RPMI8226 (cell line): ENCODE data around the gene ZCCHC8.
"Not testable (repeated sequence)": the region's sequence is repeated elsewhere in the genome, so short reads cannot be mapped to it uniquely, and the experiment has no call there.

ENCODE experiments used
- DNase-seq: peaks from one replicate; pipeline ENCODE4 v3.0.0-alpha.2; 2015

Gene ZCCHC8

GRCh38 chr12:122506393-122506938, 5.7 kb upstream of the ZCCHC8 start:
- DNase-seq: no peak

GRCh38 chr12:122505419-122506051, 4.8 kb upstream of the ZCCHC8 start:
- DNase-seq: no peak

GRCh38 chr12:122503783-122504590, 3.3 kb upstream of the ZCCHC8 start:
- DNase-seq: no peak

- no peak for DNase-seq
Measured at GRCh38 chr12:122503147-122503751, 2.5 kb upstream of the ZCCHC8 start.

GRCh38 chr12:122501489-122501989, 807 bp upstream of the ZCCHC8 start:
- no peak for DNase-seq

GRCh38 chr12:122499991-122500684, 594 bp downstream of the ZCCHC8 start:
- DNase-seq: peak; percentile 54

- DNase-seq: no peak
Measured at GRCh38 chr12:122495258-122495657, 5.5 kb downstream of the ZCCHC8 start.

- DNase-seq: not testable (repeated sequence)
Measured at GRCh38 chr12:122493222-122493621, 7.5 kb downstream of the ZCCHC8 start.

- DNase-seq: no peak
Measured at GRCh38 chr12:122491991-122492390, 8.7 kb downstream of the ZCCHC8 start.

- DNase-seq: no peak
Measured at GRCh38 chr12:122489038-122489437, 11.7 kb downstream of the ZCCHC8 start.

- DNase-seq: not testable (repeated sequence)
Measured at GRCh38 chr12:122487807-122488206, 12.9 kb downstream of the ZCCHC8 start.

GRCh38 chr12:122486805-122487426, 13.8 kb downstream of the ZCCHC8 start:
- DNase-seq: no peak

- not testable (repeated sequence) for DNase-seq
Measured at GRCh38 chr12:122486360-122486759, 14.4 kb downstream of the ZCCHC8 start.

GRCh38 chr12:122484385-122484784, 16.3 kb downstream of the ZCCHC8 start:
- DNase-seq: not testable (repeated sequence)

GRCh38 chr12:122483969-122484368, 16.8 kb downstream of the ZCCHC8 start:
- no peak for DNase-seq

- DNase-seq: no peak
Measured at GRCh38 chr12:122481861-122482260, 18.9 kb downstream of the ZCCHC8 start.

- DNase-seq: no peak
Measured at GRCh38 chr12:122480753-122481152, 20.0 kb downstream of the ZCCHC8 start.

GRCh38 chr12:122474324-122474716, 26.4 kb downstream of the ZCCHC8 start:
- DNase-seq: no peak

GRCh38 chr12:122473543-122474323, 27.0 kb downstream of the ZCCHC8 start:
- DNase-seq: no peak

- peak; percentile 62 for DNase-seq
Measured at GRCh38 chr12:122471324-122472226, 29.2 kb downstream of the ZCCHC8 start.
